Stimulated activated CD4-positive, alpha-beta T cell treated with anti-CD3 and anti-CD28 coated beads, TNF-alpha, amount 100 ng/mL, for 48 hours (primary cell): Measurements from ENCODE around the gene LRFN4.

Experiments
- DNase-seq, 3 donors: peaks; one replicate each; pipeline ENCODE4 v3.0.0-alpha.2; 2020; ENCODE audit warnings: low read depth in 3 of 3

The LRFN4 gene

GRCh38 chr11:66870616-66871520 is 14.0 kb downstream of the LRFN4 start:
- no peak for DNase-seq

- no peak for DNase-seq
Observed at GRCh38 chr11:66871521-66871901, 14.6 kb downstream of the LRFN4 start.

- DNase-seq: no peak
Observed at GRCh38 chr11:66874232-66874631, 17.4 kb downstream of the LRFN4 start.

GRCh38 chr11:66875378-66875777 is 18.5 kb downstream of the LRFN4 start:
- no peak for DNase-seq

- no peak for DNase-seq
Observed at GRCh38 chr11:66877588-66878385, 20.9 kb downstream of the LRFN4 start.

- no peak for DNase-seq
Observed at GRCh38 chr11:66878474-66878873, 21.6 kb downstream of the LRFN4 start.

GRCh38 chr11:66879000-66879399 is 22.1 kb downstream of the LRFN4 start:
- DNase-seq: no peak

GRCh38 chr11:66879583-66879982 is 22.7 kb downstream of the LRFN4 start:
- no peak for DNase-seq

GRCh38 chr11:66879999-66880398 is 23.1 kb downstream of the LRFN4 start:
- DNase-seq: no peak

- no peak for DNase-seq
Observed at GRCh38 chr11:66880496-66881450, 23.9 kb downstream of the LRFN4 start.

GRCh38 chr11:66881451-66881835 is 24.6 kb downstream of the LRFN4 start:
- DNase-seq: no peak

GRCh38 chr11:66881927-66882452 is 25.1 kb downstream of the LRFN4 start:
- no peak for DNase-seq

GRCh38 chr11:66882561-66883015 is 25.7 kb downstream of the LRFN4 start:
- no peak for DNase-seq

GRCh38 chr11:66883016-66883965 is 26.4 kb downstream of the LRFN4 start:
- peak in 2 of 3 donors; percentile 39 to 58 for DNase-seq

- no peak for DNase-seq
Observed at GRCh38 chr11:66884443-66884842, 27.6 kb downstream of the LRFN4 start.

- DNase-seq: no peak
Observed at GRCh38 chr11:66885469-66885868, 28.6 kb downstream of the LRFN4 start.

GRCh38 chr11:66885950-66886440 is 29.1 kb downstream of the LRFN4 start:
- no peak for DNase-seq

- DNase-seq: no peak
Observed at GRCh38 chr11:66886671-66887221, 29.9 kb downstream of the LRFN4 start.

GRCh38 chr11:66887526-66887925 is 30.7 kb downstream of the LRFN4 start:
- DNase-seq: no peak

- no peak for DNase-seq
Observed at GRCh38 chr11:66888282-66888681, 31.4 kb downstream of the LRFN4 start.
